Middle frontal gyrus (tissue), 1 donor: Measurements from ENCODE around the gene GPR179.
"Not testable (repeated sequence)": the region's sequence is repeated elsewhere in the genome, so short reads cannot be mapped to it uniquely, and the experiment has no call there.

Experiments used
- DNase-seq: peaks from one replicate; pipeline ENCODE4 v3.0.0-alpha.2; 2015; ENCODE audit warnings: low spot score; ENCODE audit errors: extremely low spot score

GPR179 gene

GRCh38 chr17:38324772-38325171 is 19.0 kb downstream of the GPR179 start:
- no peak for DNase-seq

GRCh38 chr17:38324141-38324697 is 19.5 kb downstream of the GPR179 start:
- DNase-seq, result no peak

DNA sequence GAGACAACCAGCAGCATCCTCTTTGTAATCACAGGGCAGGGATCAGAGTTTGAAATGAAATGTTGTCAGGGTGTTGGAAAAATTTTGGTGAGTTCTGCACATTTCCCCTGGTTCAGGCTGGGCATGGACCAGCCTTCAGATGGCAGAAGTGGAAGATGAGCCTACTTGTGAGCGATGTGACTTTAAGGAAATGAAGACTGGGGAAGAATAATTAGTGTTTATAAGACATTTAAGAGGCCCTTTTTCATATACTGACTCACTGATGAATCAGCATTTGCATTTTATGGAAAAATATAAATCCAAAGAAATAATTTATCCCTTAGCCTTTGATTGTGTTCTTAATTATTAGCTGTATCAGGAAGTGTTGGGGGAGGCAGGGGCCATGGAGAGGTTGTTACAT is 20.9 kb downstream of the GPR179 start:
- no peak for DNase-seq

DNA sequence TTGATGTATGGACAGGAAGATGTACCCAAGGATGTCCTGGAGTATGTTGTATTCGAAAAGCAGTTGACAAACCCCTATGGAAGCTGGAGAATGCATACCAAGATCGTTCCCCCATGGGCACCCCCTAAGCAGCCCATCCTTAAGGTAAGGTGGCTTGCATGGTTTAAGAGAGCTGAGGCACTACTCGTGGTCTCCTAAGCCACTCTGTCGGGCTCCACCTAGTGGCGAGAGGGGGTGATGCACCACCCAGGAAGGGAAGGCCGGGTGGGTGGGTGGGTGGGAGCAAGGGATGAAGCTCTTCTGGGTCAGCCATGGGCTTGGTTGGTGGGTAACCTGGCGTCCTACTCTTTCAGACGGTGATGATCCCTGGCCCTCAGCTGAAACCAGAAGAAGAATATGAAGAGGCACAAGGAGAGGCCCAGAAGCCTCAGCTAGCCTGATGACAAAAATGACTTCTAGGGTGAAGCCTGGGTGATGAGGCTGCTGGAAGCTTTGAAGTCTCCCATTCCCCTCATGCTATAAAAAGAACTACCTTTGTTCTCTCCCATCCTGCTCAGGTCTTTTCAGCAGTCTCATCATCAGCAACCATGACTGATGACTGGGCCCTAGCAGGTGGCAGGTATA is 21.5 kb downstream of the GPR179 start:
- DNase-seq, result no peak

DNA sequence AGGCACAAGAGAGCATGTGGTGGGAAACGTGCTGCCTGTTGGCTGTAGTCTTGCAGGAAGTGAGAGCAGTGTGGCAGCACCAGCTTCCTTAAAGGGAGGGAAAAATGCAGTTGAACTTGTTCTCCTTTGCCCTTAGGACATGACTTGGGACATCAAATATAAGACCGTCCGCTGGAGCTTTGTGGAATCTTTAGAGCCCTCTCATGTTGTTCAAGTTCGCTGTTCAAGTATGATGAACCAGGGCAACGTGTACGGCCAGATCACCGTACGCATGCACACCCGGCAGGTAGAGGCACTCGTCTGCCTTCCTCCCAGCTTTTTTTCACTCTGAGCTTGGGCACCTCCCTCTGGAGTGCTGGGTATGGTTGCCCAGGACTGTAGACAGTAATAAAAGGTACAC is 23.3 kb downstream of the GPR179 start:
- no peak for DNase-seq

GRCh38 chr17:38317081-38317480 is 26.7 kb downstream of the GPR179 start:
- DNase-seq, result no peak

DNA sequence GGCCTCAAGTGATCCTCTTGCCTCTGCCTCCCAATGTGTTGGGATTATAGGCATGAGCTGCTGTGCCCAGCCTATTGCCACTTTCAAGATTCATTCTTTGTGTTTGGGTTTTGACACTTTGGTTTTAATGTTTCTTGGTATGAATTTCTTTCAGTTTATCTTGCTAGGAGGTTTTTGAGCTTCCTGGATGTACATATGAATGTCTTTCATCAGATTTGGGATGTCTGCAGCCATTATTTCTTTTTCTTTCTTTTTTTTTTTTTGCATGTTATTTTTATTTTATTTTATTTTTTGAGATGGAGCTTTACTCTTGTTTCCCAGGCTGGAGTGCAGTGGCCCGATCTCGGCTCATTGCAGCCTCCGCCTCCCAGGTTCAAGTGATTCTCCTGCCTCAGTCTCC is 28.3 kb downstream of the GPR179 start:
- DNase-seq, result no peak

DNA sequence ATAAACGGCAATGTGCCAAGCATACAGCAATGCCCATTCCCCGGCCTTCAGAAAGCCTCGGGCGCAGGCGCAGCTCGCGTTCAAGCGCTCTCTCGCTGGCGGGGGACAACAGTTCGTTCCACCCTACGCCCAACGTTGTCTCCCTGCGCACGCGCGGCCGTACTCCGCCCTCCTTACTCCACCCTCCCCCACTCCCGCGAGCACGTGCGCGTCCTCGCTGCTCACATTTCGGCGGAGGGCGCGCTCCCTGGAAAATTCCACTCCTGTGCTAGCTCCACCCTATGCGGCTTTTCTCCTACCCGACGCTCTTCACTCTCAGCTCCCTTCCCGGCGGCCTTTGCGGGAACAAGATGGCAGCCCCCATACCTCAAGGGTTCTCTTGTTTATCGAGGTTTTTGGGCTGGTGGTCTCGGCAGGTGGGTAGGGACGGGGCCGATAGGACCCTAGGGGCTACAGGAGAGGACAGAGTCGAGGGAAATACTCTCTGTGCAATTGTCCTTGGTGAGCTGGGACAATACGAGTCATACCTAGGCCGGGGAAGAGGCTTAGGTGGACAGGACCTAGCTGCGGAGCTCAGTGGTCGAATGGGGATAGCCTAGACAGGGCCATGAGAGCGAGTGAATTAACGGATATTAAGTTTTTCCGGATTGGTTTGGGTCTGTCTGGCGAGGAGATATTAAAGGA is 46.8 kb downstream of the GPR179 start, which contains the start of gene MRPL45:
Gene MRPL45 (plus strand): TSS at position 335 of the 684 bp plus-strand sequence. CDS start 16 bp downstream, at position 351.
- peak; percentile 91 for DNase-seq

- not testable (repeated sequence) for DNase-seq
Observed at GRCh38 chr17:38295602-38296365, 48.0 kb downstream of the GPR179 start.

DNA sequence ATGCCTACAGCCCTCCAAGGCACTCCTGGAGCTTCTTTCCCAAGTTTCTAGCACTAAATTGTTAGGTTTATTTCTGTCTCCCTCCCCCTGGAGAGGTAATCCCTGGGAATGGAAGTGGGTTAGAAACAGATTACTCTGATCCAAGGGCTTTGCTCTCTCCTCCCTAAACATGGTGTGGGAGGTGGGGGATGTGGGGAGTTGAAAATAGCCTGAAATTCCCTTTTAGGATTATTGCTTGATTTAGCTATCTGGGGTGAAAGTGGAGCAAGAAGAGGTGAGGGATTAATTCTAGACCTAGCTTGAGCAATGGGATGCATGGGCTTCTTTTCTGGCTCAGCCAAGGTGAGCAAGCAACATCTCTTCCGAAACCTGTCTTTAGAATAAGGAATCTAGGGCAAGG is 54.0 kb downstream of the GPR179 start:
- DNase-seq, result not testable (repeated sequence)

DNA sequence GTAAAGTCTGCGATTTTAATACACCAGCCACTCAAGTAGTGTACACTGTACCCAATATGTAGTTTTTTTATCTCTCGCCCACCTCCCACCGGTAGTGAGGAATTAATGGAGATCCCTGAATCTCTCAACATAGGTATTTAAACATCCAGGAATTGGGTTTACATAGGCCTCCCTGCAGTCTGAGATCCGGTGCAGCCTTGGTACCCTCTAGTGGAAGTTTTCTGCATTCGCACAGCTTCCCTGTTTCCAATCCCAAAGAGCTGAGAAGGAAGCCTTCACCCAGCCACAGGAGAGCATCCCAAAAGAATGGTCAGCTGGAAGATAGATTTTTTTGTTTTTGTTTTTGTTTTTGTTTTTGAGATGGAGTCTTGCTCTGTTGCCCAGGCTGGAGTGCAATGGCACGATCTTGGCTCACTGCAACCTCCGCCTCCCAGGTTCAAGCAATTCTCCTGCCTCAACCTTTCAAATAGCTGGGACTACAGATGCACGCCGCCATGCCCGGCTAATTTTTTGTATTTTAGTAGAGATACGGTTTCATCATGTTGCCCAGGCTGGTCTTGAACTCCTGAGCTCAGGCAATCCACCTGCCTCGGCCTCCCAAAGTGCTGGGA is 55.4 kb downstream of the GPR179 start:
- not testable (repeated sequence) for DNase-seq

DNA sequence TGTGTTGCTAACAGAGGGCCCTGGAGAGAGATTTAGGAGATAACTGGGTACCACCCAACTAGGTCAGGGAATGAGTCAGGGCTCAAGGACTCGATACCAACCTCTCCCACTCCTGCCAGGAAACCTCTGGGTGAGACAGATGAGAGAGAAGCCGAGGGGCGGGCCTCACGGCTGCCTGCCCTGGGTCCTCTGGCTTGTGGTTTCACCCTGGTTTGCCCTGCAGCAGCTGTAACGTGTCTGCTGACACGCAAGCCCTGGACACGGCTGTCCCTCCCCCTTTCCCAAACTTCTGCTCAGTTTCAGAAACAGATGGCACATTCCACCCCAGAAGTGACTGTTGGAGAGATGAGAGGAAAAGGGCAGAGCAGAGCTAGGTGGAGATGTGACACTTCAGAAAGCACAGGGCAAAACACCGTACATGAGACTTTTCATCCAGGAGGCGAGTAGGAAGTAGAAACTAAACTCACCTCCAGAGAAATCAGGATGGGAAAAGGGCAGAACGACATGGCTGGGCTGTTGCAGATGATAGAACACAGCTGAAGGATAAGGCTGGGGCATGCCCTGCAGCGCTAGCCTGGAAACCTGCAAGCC is 57.2 kb downstream of the GPR179 start:
- not testable (repeated sequence) for DNase-seq

DNA sequence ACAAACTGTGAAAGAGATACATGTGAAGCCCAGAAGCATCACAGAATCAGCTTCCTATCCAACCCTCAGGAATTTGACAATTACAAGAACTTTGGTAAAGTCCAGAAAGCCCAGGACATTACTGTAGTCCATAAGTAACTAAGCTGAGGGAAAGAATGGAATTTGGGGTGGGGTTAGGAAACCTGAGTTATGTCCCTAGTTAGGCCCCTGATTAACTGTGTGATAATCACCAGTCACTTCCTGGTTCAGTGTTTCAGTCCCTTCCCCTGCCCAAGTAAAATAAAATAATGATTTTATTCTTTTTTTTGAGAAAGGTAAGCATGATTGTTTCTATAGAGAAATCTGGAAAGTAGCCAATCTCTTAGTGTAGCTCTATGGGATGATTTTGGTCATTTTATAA is 57.8 kb downstream of the GPR179 start:
- DNase-seq, result not testable (repeated sequence)
